ENCODE measurements around the gene ADM2. TPM values are rescaled to one million over a fixed set of nuclear protein-coding genes. Genes with fewer than 3 reads are reported as not detected.

ADM2 gene
- total and polyA plus RNA-seq, 2 of the 13 experiments (the other 11 are each of a cell fraction or from before 2014, with no cell fraction given): 1.2 to 3.0 TPM

- peak; percentile 86 for TF ChIP-seq ZNF543 (CRISPR knock-in tag; IDR thresholded peaks at IDR 0.05)
- TF ChIP-seq POLR2G (IDR thresholded peaks at IDR 0.05; ENCODE audit: low read depth, low read length): peak; percentile 79
- peak; percentile 33; the same call in 1 of the 2 replicates for TF ChIP-seq ZNF333 (CRISPR knock-in tag; IDR thresholded peaks at IDR 0.05; ENCODE audit: borderline replicate concordance)
- TF ChIP-seq STAT5B (CRISPR knock-in tag; IDR thresholded peaks at IDR 0.05): no peak
- TF ChIP-seq ASH2L (IDR thresholded peaks at IDR 0.05; ENCODE audit: insufficient read length, low read depth, low read length): no peak
- peak; percentile 64; the same call in 1 of the 2 replicates for TF ChIP-seq SNAPC4 (CRISPR knock-in tag; IDR thresholded peaks at IDR 0.05)
- TF ChIP-seq ZNF251 (CRISPR knock-in tag; IDR thresholded peaks at IDR 0.05): 0 out of 2 replicates have a peak, but pooled peaks have one; percentile 57
- peak; percentile 60; the same call in 1 of the 2 replicates for TF ChIP-seq NR2F2 (IDR thresholded peaks at IDR 0.05; ENCODE audit: borderline replicate concordance, low read depth)
- TF ChIP-seq MAFK (conservative IDR thresholded peaks at IDR 0.05 in 1 of 2, IDR thresholded peaks at IDR 0.05 in 1 of 2; ENCODE audit: low read length in 2 of 2): 0 out of 4 replicates have a peak, but pooled peaks of 1 of the 2 experiments have one; percentile 0
- TF ChIP-seq GATAD1 (CRISPR knock-in tag; IDR thresholded peaks at IDR 0.05): peak; percentile 55; the same call in 1 of the 2 replicates
- peak; percentile 40; the same call in 1 of the 2 replicates for TF ChIP-seq FOXA3 (CRISPR knock-in tag; IDR thresholded peaks at IDR 0.05)
- TF ChIP-seq ZNF383 (CRISPR knock-in tag; IDR thresholded peaks at IDR 0.05; ENCODE audit: borderline replicate concordance): 0 out of 2 replicates have a peak, but pooled peaks have one; percentile 22
- TF ChIP-seq ZNF704 (CRISPR knock-in tag; IDR thresholded peaks at IDR 0.05; ENCODE audit: borderline replicate concordance): peak; percentile 25; the same call in 1 of the 2 replicates
- peak in 1 of 2 experiments; percentile 80; a peak in 2 of 4 replicates for TF ChIP-seq NR2F1 (CRISPR knock-in tag; IDR thresholded peaks at IDR 0.05)
- TF ChIP-seq TARDBP (CRISPR knock-in tag; IDR thresholded peaks at IDR 0.05): peak; percentile 48; the same call in 1 of the 2 replicates
- peak; percentile 34 for TF ChIP-seq RBM22 (optimal IDR thresholded peaks at IDR 0.05; ENCODE audit: low read length)
- peak; percentile 51; the same call in 1 of the 2 replicates for TF ChIP-seq THAP11 (CRISPR knock-in tag; IDR thresholded peaks at IDR 0.05)
- TF ChIP-seq TFDP1 (CRISPR knock-in tag; IDR thresholded peaks at IDR 0.05; ENCODE audit: borderline replicate concordance): no peak
- 0 out of 2 replicates have a peak, but pooled peaks have one; percentile 31 for TF ChIP-seq ZSCAN31 (CRISPR knock-in tag; IDR thresholded peaks at IDR 0.05; ENCODE audit: low read depth)
- TF ChIP-seq SSRP1 (CRISPR knock-in tag; IDR thresholded peaks at IDR 0.05): peak; percentile 35; the same call in 1 of the 2 replicates
- TF ChIP-seq KAT7 (CRISPR knock-in tag; IDR thresholded peaks at IDR 0.05; ENCODE audit: borderline replicate concordance): no peak
Measured at GRCh38 chr22:50526834-50527801, 45.8 kb downstream of the ADM2 start (continued).

Data from HepG2 (cell line).